ENCODE data around the gene PET117. TPM values are rescaled to one million over a fixed set of nuclear protein-coding genes. Genes with fewer than 3 reads are reported as not detected.

PET117 gene
- total and polyA plus RNA-seq, 8 donors, result 10.3 to 16.4 (median 14.0) TPM

DNA sequence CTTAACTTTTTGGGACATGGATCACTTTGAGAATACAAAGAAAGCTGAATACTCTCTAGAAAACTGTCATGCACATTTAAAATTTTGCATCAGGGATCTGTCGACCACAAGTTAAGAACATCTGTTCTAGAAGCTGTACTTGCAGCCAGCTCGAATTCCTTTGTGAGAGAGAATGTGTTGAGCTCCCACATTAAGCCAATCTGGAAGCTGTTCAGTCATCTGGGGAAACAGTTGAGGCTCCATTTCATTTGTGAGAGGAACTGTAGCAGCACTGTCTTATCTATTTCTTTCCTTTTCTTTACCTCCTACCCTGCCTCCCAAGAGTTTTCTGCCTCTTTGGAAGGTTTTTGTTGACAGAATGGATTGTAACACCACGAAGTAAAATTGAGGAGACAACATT, 50.8 kb downstream of the PET117 start:
- DNase-seq (no peak), ATAC-seq (no peak)
- Histone ChIP-seq H3K9me3 (no peaks in the 10 kb centered on the region), H3K27ac (no peak overlapping the region), H3K27me3 (no peaks in the 10 kb centered on the region), H3K4me1 (no peaks in the 10 kb centered on the region), H3K4me3 (no peak overlapping the region), H3K36me3 (peaks cover 0 to 51% of the 10 kb centered on the region in 2 donors)
- no peak for TF ChIP-seq CTCF (IDR thresholded peaks at IDR 0.05)
- intact Hi-C loops (cut with DNase I), result no loop called here

GRCh38 chr20:18190338-18191233, 52.9 kb downstream of the PET117 start:
- ATAC-seq, result peak; percentile 29
- intact Hi-C loops (cut with DNase I), result no loop called here

GRCh38 chr20:18191306-18191705, 53.6 kb downstream of the PET117 start:
- ATAC-seq, result no peak

More at GRCh38 chr20:18190338-18191233, 52.9 kb downstream of the PET117 start:
- Histone ChIP-seq H3K4me1 (no peaks in the 10 kb centered on the region), H3K27me3 (no peaks in the 10 kb centered on the region), H3K36me3 (peaks cover 0 to 30% of the 10 kb centered on the region in 2 donors), H3K4me3 (no peak overlapping the region), H3K9me3 (no peaks in the 10 kb centered on the region), H3K27ac (no peak overlapping the region)
- DNase-seq, result no peak
- no peak for TF ChIP-seq CTCF (IDR thresholded peaks at IDR 0.05)

More at GRCh38 chr20:18191306-18191705, 53.6 kb downstream of the PET117 start:
- Histone ChIP-seq H3K9me3 (no peaks in the 10 kb centered on the region), H3K4me3 (no peak overlapping the region), H3K36me3 (peaks cover 0 to 23% of the 10 kb centered on the region in 2 donors), H3K27me3 (no peaks in the 10 kb centered on the region), H3K4me1 (no peaks in the 10 kb centered on the region), H3K27ac (no peak overlapping the region)
- TF ChIP-seq CTCF (IDR thresholded peaks at IDR 0.05), result no peak
- intact Hi-C loops (cut with DNase I), result no loop called here
- DNase-seq, result no peak

Other genes with a start within 250 kb of the PET117 start
- 10 to 100 TPM; 82.0 to 87.0 TPM for gene SNX5, start 169.1 kb upstream of the PET117 start, total RNA-seq
- gene SNX5, start 169.1 kb upstream of the PET117 start, polyA plus RNA-seq (ENCODE audit: insufficient read length in 6 of 6), result 100 to 1,000 TPM; 236 to 312 (median 254) TPM
- 10 to 100 TPM; 13.3 to 13.4 TPM for gene MGME1, start 168.8 kb upstream of the PET117 start, total RNA-seq
- gene MGME1, start 168.8 kb upstream of the PET117 start, polyA plus RNA-seq (ENCODE audit: insufficient read length in 6 of 6), result 10 to 100 TPM; 32.5 to 41.4 (median 37.0) TPM
- gene OVOL2, start 79.9 kb upstream of the PET117 start, total RNA-seq, result 1 to 10 TPM; 5.8 to 8.3 TPM
- gene OVOL2, start 79.9 kb upstream of the PET117 start, polyA plus RNA-seq (ENCODE audit: insufficient read length in 6 of 6), result 10 to 100 TPM in 1 of 6 donors, 1 to 10 TPM in 5; 6.8 to 10.5 (median 7.9) TPM
- gene KAT14, start within 50 bp of the PET117 start, total RNA-seq, result 10 to 100 TPM in 1 of 2 donors, 1 to 10 TPM in 1; 8.0 to 11.4 TPM
- 10 to 100 TPM; 18.4 to 24.7 (median 22.3) TPM for gene KAT14, start within 50 bp of the PET117 start, polyA plus RNA-seq (ENCODE audit: insufficient read length in 6 of 6)
- 10 to 100 TPM; 10.4 to 11.0 TPM for gene ZNF133, start 150.7 kb downstream of the PET117 start, total RNA-seq
- gene ZNF133, start 150.7 kb downstream of the PET117 start, polyA plus RNA-seq (ENCODE audit: insufficient read length in 6 of 6), result 10 to 100 TPM; 30.8 to 38.3 (median 33.2) TPM

All from left lung (tissue), 10 donors.